H1 (cell line): ENCODE measurements around the gene SPAM1. TPM values are rescaled to one million over a fixed set of nuclear protein-coding genes. Genes with fewer than 3 reads are reported as not detected.

Experiments used
- BCL11A ChIP-seq, 2 experiments: IDR thresholded peaks; one replicate each; pipeline ENCODE4 v1.6.1; 2011; ENCODE audit warnings: low read depth in 2 of 2, low read length in 2 of 2, mild to moderate bottlenecking in 2 of 2
- FOSL1 ChIP-seq: IDR thresholded peaks from 2 replicates; pipeline ENCODE4 v1.6.1; 2011; ENCODE audit warnings: mild to moderate bottlenecking, low read depth, low read length, moderate library complexity; ENCODE audit not compliant: insufficient read depth
- KDM4A ChIP-seq: IDR thresholded peaks from one replicate; pipeline ENCODE4 v1.7.1; 2012; ENCODE audit warnings: low read depth, mild to moderate bottlenecking, moderate library complexity, low read length, inconsistent platforms; ENCODE audit not compliant: severe bottlenecking
- KDM5A ChIP-seq: fragments of 200-600 bp; IDR thresholded peaks from 2 replicates; pipeline ENCODE4 v1.7.1; 2012; ENCODE audit warnings: mild to moderate bottlenecking, low read length, inconsistent platforms, mixed read lengths
- RBBP5 ChIP-seq: IDR thresholded peaks from 2 replicates; pipeline ENCODE4 v1.7.1; 2012; ENCODE audit warnings: low read depth, mild to moderate bottlenecking, inconsistent platforms, low read length, moderate library complexity, borderline replicate concordance
- TCF12 ChIP-seq: IDR thresholded peaks from 2 replicates; pipeline ENCODE4 v1.6.1; 2011; ENCODE audit warnings: low read depth, mild to moderate bottlenecking, low read length
- polyA plus RNA-seq, 7 experiments: library from polyadenylated mRNA; depleted of rRNA in 3 of 7; stranded (reverse) in 5 of 7; unstranded in 2 of 7; fragments of >200 nt in 5 of 7; fragments of 200-250 nt in 2 of 7; gene quantifications; 1 replicate in 5 of 7; 2 replicates in 1 of 7; 4 replicates in 1 of 7; pipeline versions ENCODE4 v1.2.1 to v1.2.3, GENCODE V29; 2011 to 2013; ENCODE audit warnings: missing spikeins in 2 of 7, mixed read lengths in 2 of 7
- total RNA-seq: library from RNA; stranded (reverse); fragmentation: NEBNext Ultra II Directional; extraction: Animal tissue kit (Norgen Biotek cat#: 25700); gene quantifications from 2 replicates; pipeline ENCODE4 v1.2.1, GENCODE V29; 2021
- TF ChIP-seq, protein P1 (sequence below): IDR thresholded peaks from 2 replicates; pipeline ENCODE4 v1.6.1; 2012; ENCODE audit warnings: low read length, inconsistent platforms
- TF ChIP-seq, protein P2 (sequence below): IDR thresholded peaks from 2 replicates; pipeline ENCODE4 v1.6.1; 2012; ENCODE audit warnings: inconsistent platforms

SPAM1 gene
- total and polyA plus RNA-seq, 2 of the 8 experiments (the other 6 are each of a cell fraction or from before 2014, with no cell fraction given): not detected

- TF ChIP-seq, protein P1, sequence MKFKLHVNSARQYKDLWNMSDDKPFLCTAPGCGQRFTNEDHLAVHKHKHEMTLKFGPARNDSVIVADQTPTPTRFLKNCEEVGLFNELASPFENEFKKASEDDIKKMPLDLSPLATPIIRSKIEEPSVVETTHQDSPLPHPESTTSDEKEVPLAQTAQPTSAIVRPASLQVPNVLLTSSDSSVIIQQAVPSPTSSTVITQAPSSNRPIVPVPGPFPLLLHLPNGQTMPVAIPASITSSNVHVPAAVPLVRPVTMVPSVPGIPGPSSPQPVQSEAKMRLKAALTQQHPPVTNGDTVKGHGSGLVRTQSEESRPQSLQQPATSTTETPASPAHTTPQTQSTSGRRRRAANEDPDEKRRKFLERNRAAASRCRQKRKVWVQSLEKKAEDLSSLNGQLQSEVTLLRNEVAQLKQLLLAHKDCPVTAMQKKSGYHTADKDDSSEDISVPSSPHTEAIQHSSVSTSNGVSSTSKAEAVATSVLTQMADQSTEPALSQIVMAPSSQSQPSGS: no peak
- no peak for TF ChIP-seq KDM5A
- TF ChIP-seq, protein P2, sequence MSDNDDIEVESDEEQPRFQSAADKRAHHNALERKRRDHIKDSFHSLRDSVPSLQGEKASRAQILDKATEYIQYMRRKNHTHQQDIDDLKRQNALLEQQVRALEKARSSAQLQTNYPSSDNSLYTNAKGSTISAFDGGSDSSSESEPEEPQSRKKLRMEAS: no peak
- TF ChIP-seq TCF12: no peak
- no peak for TF ChIP-seq RBBP5
- TF ChIP-seq BCL11A (IDR thresholded peaks at IDR 0.05; ENCODE audit: low read depth in 2 of 2, low read length in 2 of 2): no peak
- TF ChIP-seq KDM4A: no peak
- no peak for TF ChIP-seq FOSL1
Observed at GRCh38 chr7:123929107-123929506, 4.1 kb downstream of the SPAM1 start (continued).
